NT2/D1 (cell line): Measurements from ENCODE around the gene GFOD1.
A peak's percentile ranks its signal among the peaks of the same experiment; 100 is the strongest.

ENCODE experiments used
- DNase-seq: peaks from one replicate; pipeline ENCODE4 v3.0.0-alpha.2; 2011; ENCODE audit warnings: low read depth, low spot score
- H3K27me3 ChIP-seq: 2 replicates; pipeline ENCODE4 v1.6.0; 2011; ENCODE audit warnings: mild to moderate bottlenecking; ENCODE audit not compliant: insufficient read length, insufficient read depth
- H3K36me3 ChIP-seq: 2 replicates; pipeline ENCODE4 v1.6.1; 2011; ENCODE audit warnings: mild to moderate bottlenecking, low read length, mixed read lengths; ENCODE audit not compliant: insufficient read depth, insufficient read length
- H3K4me1 ChIP-seq: 2 replicates; pipeline ENCODE4 v1.5.1; 2011; ENCODE audit not compliant: insufficient read depth, insufficient read length
- H3K4me3 ChIP-seq: 2 replicates; pipeline ENCODE4 v1.5.1; 2011; ENCODE audit warnings: low read depth; ENCODE audit not compliant: insufficient read length
- H3K9ac ChIP-seq: 2 replicates; pipeline ENCODE4 v1.6.0; 2011; ENCODE audit warnings: low read depth; ENCODE audit not compliant: insufficient read length
- H3K9me3 ChIP-seq: 2 replicates; pipeline ENCODE4 v1.5.1; 2011; ENCODE audit warnings: mild to moderate bottlenecking, low read length; ENCODE audit not compliant: insufficient read depth
- SUZ12 ChIP-seq: IDR thresholded peaks from 2 replicates; pipeline ENCODE4 v1.6.1; 2011; ENCODE audit not compliant: insufficient read length, insufficient read depth; ENCODE audit errors: extremely low read depth
- YY1 ChIP-seq: IDR thresholded peaks from 2 replicates; pipeline ENCODE4 v1.6.1; 2011; ENCODE audit not compliant: insufficient read length, insufficient read depth
- ZNF274 ChIP-seq: IDR thresholded peaks from 2 replicates; pipeline ENCODE4 v1.6.1; 2011; ENCODE audit warnings: mild to moderate bottlenecking, low read depth, low read length

GFOD1 gene

DNA sequence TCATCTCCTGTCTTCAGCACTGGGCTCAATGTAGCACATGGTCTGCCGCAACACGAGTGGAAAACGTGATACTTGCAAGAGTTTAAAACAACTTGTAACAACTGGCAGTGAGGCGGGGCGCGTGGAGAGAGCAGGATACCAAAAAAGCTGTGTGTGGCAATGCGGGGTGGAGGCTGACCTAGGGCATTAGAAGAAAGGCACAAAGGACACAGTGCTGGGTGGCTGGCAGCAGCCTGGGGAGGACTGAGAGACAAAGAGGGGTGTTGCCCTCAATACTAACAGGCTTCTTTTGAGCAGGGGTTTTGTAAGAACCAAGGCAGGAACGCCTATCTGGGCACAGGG lies 1.5 kb upstream of the GFOD1 start:
- no peak for DNase-seq
- Histone ChIP-seq H3K27me3 (peaks cover 56% of the 10 kb centered on the region), H3K4me3 (no peak overlapping the region), H3K4me1 (peaks cover 6% of the 10 kb centered on the region), H3K9me3 (no peaks in the 10 kb centered on the region), H3K9ac (no peak overlapping the region), H3K36me3 (no peaks in the 10 kb centered on the region)
- TF ChIP-seq YY1 (no peak), SUZ12 (no peak), ZNF274 (no peak)

DNA sequence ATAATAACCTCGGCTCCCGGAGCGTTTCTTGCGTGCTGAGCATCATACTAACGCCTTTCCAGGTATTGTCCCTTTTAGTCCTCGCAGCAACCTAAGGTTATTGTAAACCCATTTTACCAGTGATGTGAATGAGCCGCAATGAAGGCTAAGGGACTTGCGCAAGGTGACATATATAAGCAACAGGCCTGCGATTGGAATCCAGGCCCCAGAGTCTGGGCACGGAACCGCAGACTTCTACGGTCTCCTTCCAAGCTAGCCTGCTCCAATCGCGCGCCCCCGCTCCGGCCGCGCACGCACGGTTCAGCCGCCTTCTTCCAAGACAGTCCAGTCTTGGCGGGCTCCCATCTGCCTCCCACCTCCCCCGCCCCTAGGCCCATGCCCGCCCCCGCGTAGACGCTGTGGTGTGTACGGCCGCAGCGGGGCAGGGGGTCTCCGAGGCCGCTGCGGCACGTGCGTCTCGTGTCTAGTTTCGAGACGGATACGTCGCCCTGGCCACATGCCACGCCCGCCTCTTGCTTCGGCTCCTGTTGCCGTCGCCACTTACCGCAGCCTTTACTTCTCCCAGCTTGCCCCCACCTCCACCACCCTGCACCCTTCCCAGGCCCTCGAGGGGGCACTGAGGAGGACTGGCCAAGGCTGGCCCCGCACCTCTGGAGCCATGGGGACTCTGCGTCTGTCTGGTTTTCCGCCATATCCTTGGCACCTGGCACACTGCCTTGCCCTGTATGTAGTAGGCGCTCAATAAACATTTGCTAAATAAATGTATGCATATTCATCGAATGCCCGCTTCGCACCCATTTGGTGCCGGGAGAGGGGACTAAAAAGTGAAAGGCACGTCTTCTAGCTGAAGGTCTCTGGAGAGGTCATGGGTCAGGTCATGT lies 855 bp upstream of the GFOD1 start:
- TF ChIP-seq SUZ12 = no peak
- TF ChIP-seq YY1 = no peak
- no peak for TF ChIP-seq ZNF274
- no peak for DNase-seq
- Histone ChIP-seq H3K4me1 (peaks cover 3% of the 10 kb centered on the region), H3K4me3 (peak overlapping the region; percentile 38), H3K9ac (peak overlapping the region; percentile 67), H3K36me3 (no peaks in the 10 kb centered on the region), H3K9me3 (no peaks in the 10 kb centered on the region), H3K27me3 (peaks cover 61% of the 10 kb centered on the region)

DNA sequence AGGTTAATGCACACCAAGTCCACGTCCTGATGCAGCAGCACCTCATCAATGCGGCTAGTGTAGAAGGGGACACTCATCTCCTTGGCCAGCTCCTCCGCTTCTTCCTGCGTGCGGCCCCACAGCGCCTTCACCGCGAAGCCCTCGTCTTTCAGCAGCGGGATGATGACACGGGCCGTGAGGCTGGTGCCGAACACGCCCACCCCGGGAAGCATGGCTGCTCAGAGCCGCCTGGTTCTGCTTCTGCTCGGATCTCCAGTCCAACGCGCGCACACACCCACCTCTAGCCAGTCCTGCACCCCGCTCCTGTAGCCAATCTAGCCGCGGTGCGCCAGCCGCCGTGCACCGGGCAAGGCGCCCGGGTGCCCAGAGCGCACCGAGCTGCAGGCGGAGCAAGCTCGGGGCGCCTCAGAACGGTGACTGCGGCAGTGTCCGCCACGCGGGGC lies 700 bp downstream of the GFOD1 start:
- peaks cover 64% of the 10 kb centered on the region for H3K27me3 ChIP-seq
- peak overlapping the region; percentile 71 for H3K9ac ChIP-seq
- H3K9me3 ChIP-seq = no peaks in the 10 kb centered on the region
- no peaks in the 10 kb centered on the region for H3K36me3 ChIP-seq
- TF ChIP-seq ZNF274 = no peak
- TF ChIP-seq SUZ12 = no peak
- TF ChIP-seq YY1 = no peak
- H3K4me1 ChIP-seq = peaks cover 3% of the 10 kb centered on the region
- DNase-seq = no peak
- H3K4me3 ChIP-seq = peak overlapping the region; percentile 63

DNA sequence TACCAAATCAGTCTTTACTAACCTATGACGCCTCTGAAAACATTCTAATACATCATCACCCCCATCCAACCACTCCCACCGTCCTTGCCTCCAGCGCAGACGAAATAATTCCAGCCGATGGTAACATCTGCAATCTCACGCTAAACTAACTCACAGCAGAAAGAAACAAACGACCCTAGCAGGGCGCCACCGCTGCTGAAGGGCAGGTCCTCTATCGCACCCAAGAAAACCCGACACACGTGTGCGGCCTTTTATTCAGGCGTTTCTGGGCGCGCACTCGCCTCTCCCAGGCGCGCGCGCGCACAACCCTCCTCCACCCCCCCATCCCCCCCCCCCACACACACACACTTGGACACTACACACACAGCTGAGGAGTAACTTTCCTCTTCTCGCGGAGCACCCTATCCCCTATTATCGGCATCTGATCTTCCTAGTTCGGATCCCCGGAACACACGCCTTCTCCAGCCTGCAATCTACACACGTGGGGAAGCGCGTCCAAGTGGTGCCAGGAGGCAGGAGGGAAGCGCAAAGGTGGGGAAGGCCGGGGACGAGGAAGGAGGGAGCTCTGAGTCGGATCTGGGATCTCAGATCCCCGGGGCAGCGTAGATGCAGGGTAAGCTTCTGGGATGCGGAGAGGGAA lies 1.4 kb downstream of the GFOD1 start:
- Histone ChIP-seq H3K9me3 (no peaks in the 10 kb centered on the region), H3K36me3 (no peaks in the 10 kb centered on the region), H3K4me1 (peaks cover 5% of the 10 kb centered on the region), H3K4me3 (peak overlapping the region; percentile 63), H3K27me3 (peaks cover 64% of the 10 kb centered on the region), H3K9ac (peak overlapping the region; percentile 71)
- no peak for DNase-seq
- TF ChIP-seq ZNF274 (no peak), YY1 (no peak), SUZ12 (no peak)

DNA sequence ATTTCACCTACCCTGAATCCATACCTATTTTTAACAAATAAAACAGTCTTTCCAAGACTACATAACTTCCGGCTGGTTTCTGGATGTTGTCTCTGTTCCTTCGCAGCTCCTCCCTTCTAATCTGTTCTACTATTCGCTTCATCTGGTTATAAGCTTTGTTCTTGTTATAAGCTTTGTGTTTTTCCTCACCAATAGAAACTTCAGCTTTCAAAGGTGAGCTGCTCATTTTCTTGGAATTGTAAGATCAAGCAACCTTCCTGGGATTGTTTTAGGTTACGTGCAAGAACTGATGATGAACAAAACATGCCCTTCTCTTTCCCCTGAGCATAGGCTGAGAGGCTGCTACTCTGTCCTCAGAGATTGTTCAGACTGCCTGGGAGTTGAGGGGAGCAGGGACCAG lies 2.1 kb downstream of the GFOD1 start:
- Histone ChIP-seq H3K4me1 (peaks cover 5% of the 10 kb centered on the region), H3K27me3 (peaks cover 63% of the 10 kb centered on the region), H3K36me3 (no peaks in the 10 kb centered on the region), H3K9me3 (no peaks in the 10 kb centered on the region), H3K9ac (no peak overlapping the region), H3K4me3 (peak overlapping the region; percentile 63)
- no peak for DNase-seq
- TF ChIP-seq ZNF274 = no peak
- no peak for TF ChIP-seq YY1
- no peak for TF ChIP-seq SUZ12

DNA sequence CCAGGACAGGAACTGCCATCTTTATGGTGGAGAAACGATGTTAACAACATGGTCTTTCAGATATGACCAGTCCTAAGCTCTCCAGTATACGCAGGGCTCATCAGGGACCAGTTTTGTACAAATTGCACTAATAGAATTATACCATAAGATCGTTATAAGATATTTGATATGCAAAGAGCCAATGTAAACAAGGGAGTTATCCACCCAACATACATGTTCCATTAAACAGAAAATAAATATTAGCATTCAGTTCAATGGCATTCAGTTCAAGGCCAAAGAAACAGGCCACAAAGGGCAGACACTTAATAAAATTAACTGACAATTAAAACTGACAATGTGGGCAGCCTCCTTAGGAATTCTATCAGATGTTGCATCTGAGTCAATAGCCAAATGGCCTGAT lies 2.6 kb downstream of the GFOD1 start:
- Histone ChIP-seq H3K9ac (no peak overlapping the region), H3K4me1 (peaks cover 5% of the 10 kb centered on the region), H3K36me3 (peaks cover under 1% of the 10 kb centered on the region), H3K9me3 (no peaks in the 10 kb centered on the region), H3K4me3 (no peak overlapping the region), H3K27me3 (peaks cover 59% of the 10 kb centered on the region)
- no peak for DNase-seq
- TF ChIP-seq SUZ12 = no peak
- no peak for TF ChIP-seq YY1
- no peak for TF ChIP-seq ZNF274

DNA sequence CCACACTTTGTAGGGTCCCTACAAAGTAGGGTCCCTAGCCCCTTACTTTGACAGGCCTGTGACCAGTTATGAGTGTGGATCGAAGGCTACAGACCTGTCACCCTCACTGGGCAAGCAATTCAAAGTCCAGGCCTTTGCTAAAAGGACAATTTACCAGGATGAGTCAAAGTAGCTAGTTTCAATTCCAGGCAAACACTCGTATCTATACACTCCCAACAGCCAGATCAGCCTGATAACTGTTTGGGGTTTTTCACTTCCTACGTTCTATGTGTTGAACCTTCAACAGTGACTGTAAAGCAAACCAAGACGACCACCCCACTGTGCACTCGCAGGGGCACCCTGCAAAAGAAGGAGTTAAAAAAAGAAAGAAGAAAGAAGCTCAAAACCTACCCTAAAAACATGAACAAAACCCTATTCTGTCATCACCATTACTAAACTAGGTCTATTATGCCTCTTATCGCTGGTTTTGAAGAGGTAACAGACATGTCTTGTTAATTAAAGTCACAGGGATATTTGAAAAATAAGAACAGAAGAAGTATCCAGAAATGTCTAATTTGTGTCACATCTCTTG lies 3.2 kb downstream of the GFOD1 start:
- Histone ChIP-seq H3K4me1 (peaks cover 5% of the 10 kb centered on the region), H3K36me3 (peaks cover 5% of the 10 kb centered on the region), H3K9me3 (no peaks in the 10 kb centered on the region), H3K9ac (no peak overlapping the region), H3K27me3 (peaks cover 53% of the 10 kb centered on the region), H3K4me3 (no peak overlapping the region)
- no peak for DNase-seq
- TF ChIP-seq YY1 = no peak
- no peak for TF ChIP-seq ZNF274
- TF ChIP-seq SUZ12 = no peak
